Stimulated activated CD8-positive, alpha-beta memory T cell treated with anti-CD3 and anti-CD28 coated beads, Interleukin-15, amount 100 ng/mL, for 4 hours (primary cell): Measurements from ENCODE around the gene LMBR1L.
"Not testable (repeated sequence)": the region's sequence is repeated elsewhere in the genome, so short reads cannot be mapped to it uniquely, and the experiment has no call there.

Experiments
- DNase-seq, 2 donors: peaks; one replicate each; pipeline ENCODE4 v3.0.0-alpha.2; 2020; ENCODE audit warnings: low read depth in 2 of 2

Gene LMBR1L, protein sequence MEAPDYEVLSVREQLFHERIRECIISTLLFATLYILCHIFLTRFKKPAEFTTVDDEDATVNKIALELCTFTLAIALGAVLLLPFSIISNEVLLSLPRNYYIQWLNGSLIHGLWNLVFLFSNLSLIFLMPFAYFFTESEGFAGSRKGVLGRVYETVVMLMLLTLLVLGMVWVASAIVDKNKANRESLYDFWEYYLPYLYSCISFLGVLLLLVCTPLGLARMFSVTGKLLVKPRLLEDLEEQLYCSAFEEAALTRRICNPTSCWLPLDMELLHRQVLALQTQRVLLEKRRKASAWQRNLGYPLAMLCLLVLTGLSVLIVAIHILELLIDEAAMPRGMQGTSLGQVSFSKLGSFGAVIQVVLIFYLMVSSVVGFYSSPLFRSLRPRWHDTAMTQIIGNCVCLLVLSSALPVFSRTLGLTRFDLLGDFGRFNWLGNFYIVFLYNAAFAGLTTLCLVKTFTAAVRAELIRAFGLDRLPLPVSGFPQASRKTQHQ

DNA sequence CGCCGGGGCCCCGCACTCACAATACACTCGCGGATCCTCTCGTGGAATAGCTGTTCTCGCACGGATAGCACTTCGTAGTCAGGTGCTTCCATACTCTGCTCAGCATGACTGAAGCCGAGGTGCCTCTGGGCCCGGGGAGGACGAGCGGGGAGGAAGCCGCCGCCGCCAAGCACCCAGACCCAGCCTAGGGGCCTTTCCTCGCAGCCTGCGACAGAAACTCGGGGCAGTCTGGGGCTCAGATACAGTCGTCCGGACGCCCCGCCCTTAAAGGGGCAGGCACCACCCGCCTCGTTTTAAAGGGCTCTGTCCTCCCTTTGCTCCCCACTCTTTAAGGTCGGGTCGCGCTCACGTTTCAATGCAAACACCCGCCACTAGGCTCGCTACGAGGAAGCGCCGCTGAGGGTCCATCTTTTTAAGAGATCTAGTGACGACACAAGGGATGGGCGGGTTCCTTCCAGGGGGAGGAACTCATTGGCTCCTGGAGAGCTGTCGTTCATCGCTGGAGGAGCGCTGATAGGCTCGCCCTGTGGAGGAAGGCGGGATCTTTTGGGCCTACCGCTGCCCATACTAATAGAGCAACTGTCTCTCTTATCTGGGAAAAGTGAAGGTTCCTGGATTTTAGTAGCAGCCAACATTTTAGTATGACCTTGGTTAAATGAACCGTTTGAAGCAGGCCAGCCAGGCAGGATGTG is at the start of gene LMBR1L:
TSS of gene LMBR1L (minus strand) at position 384 of the 692 bp plus-strand sequence. CDS start at position 92, 292 bp downstream.
- DNase-seq = peak; percentile 86 to 97

GRCh38 chr12:49160399-49160798 is 49.8 kb upstream of the LMBR1L start:
- no peak for DNase-seq

GRCh38 chr12:49154221-49154620 is 43.6 kb upstream of the LMBR1L start:
- no peak for DNase-seq

GRCh38 chr12:49147384-49147783 is 36.7 kb upstream of the LMBR1L start:
- no peak for DNase-seq

- no peak for DNase-seq
These were observed 35.8 kb upstream of the LMBR1L start for GRCh38 chr12:49146406-49146805.

DNA sequence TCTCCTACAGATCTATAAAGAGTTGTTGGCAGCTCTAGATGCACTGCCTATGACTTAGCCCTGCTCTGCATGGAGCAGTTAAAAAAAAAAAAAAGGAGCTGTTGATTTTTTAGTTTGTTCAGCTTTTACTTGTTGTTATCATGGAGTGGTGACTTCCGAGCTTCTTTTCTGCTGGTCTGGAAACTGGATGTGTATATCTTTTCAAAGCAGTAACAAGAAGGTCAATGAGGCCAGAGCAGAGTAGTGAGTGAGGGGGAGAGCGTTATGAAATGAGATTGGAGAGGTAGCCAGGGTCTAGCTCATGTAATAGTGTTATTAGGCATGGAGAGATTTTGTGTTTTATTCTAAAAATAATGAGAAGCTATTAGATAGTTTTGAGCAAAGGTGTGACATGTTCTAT is 33.7 kb upstream of the LMBR1L start:
- no peak for DNase-seq

GRCh38 chr12:49138999-49139398 is 28.4 kb upstream of the LMBR1L start:
- DNase-seq = no peak

DNA sequence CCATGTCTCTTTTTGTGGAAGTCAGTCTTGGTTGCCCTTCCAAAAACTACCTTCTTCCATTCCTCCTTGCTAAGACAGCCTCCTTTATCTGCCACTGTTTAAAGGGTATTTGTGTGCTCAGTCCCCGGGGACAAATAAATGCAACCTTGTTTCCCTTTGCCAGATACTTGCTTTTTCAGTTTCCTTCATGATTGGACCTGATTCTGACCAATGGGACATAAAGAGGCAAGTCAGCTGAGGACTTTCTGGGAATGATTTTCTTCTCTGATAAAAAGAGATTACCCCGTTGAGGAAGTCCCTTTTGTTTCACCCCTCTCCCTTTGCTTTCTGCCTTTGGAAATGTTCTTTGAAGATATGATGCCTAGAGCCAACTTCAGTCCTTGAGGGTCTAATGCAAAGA is 27.9 kb upstream of the LMBR1L start:
- no peak for DNase-seq

DNA sequence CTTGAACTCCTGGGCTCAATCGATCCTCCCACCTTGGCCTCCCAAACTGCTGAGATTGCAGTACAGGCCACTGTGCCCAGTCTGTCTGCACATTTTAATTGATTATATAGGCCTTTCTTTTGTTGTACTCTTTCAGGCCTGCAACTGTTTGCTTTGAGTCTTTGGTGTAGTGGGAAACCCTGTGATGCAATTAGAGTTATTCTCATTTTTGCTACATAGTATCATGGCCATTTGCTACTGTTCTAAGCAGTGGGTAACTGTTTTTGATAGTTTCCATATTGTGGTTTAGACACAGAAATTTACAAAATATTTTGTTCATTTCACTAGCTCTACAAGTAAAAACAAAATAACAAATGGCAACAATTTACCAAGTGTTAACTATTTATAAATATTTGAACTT is 26.8 kb upstream of the LMBR1L start:
- no peak for DNase-seq

GRCh38 chr12:49136997-49137396 is 26.4 kb upstream of the LMBR1L start:
- DNase-seq = not testable (repeated sequence)

GRCh38 chr12:49133590-49133989 is 22.9 kb upstream of the LMBR1L start:
- no peak for DNase-seq

- DNase-seq = no peak
These were observed 22.4 kb upstream of the LMBR1L start for GRCh38 chr12:49133014-49133413.

- no peak for DNase-seq
These were observed 21.3 kb upstream of the LMBR1L start for GRCh38 chr12:49131894-49132461.

- DNase-seq = peak; percentile 78 to 83
These were observed 20.6 kb upstream of the LMBR1L start, which contains the start of gene TUBA1B for GRCh38 chr12:49131051-49131893. TSS of gene TUBA1B (minus strand) at chr12:49131395. CDS start at chr12:49131300, 95 bp downstream.

GRCh38 chr12:49130151-49131050 is 19.8 kb upstream of the LMBR1L start:
- DNase-seq = peak; percentile 84 to 85

GRCh38 chr12:49129332-49130150 is 18.9 kb upstream of the LMBR1L start:
- no peak for DNase-seq

GRCh38 chr12:49127971-49128370 is 17.3 kb upstream of the LMBR1L start:
- DNase-seq = not testable (repeated sequence)

- DNase-seq = no peak
These were observed 16.5 kb upstream of the LMBR1L start for GRCh38 chr12:49126852-49127763.
